Heart left ventricle (tissue), 16 donors: ENCODE data around the gene CCNE1. TPM values are rescaled to one million over a fixed set of nuclear protein-coding genes. Genes with fewer than 3 reads are reported as not detected.

Source experiments
- ATAC-seq, 4 donors: fragments of 200-7000 bp; cut with Tn5 transposase; one replicate each; pipeline ENCODE4 v1.9.1; 2020 to 2022; ENCODE audit warnings: moderate library complexity in 4 of 4, mild to moderate bottlenecking in 3 of 4, moderate number of reproducible peaks in 1 of 4
- DNase-seq, 5 donors: peaks; one replicate each; pipeline ENCODE4 v3.0.0-alpha.2; 2020
- H3K27ac ChIP-seq, 12 donors: fragments of 200-600 bp; sonication (generic) in 4 of 12; one replicate each; pipeline versions ENCODE4 v1.5.0 to v1.8.0; 2016 to 2022; ENCODE audit warnings: mild to moderate bottlenecking in 2 of 12
- H3K27me3 ChIP-seq, 9 donors: fragments of 200-600 bp; sonication (generic) in 2 of 9; one replicate each; pipeline versions ENCODE4 v1.5.1 to v1.8.0; 2016 to 2022; ENCODE audit warnings: mild to moderate bottlenecking in 3 of 9
- H3K36me3 ChIP-seq, 9 donors: fragments of 200-600 bp; sonication (generic) in 2 of 9; one replicate each; pipeline versions ENCODE4 v1.5.0 to v1.8.0; 2018 to 2022; ENCODE audit warnings: mild to moderate bottlenecking in 2 of 9
- H3K4me1 ChIP-seq, 12 donors: fragments of 200-600 bp; sonication (generic) in 4 of 12; one replicate each; pipeline versions ENCODE4 v1.5.0 to v1.8.0; 2016 to 2022; ENCODE audit warnings: mild to moderate bottlenecking in 3 of 12
- H3K4me3 ChIP-seq, 12 donors: fragments of 200-600 bp; sonication (generic) in 4 of 12; one replicate each; pipeline versions ENCODE4 v1.5.0 to v1.8.0; 2017 to 2022; ENCODE audit warnings: mild to moderate bottlenecking in 9 of 12, moderate library complexity in 4 of 12
- H3K9me3 ChIP-seq, 12 donors: fragments of 200-600 bp; sonication (generic) in 4 of 12; one replicate each; pipeline versions ENCODE4 v1.5.0 to v1.8.0; 2016 to 2022; ENCODE audit warnings: mild to moderate bottlenecking in 1 of 12
- CTCF ChIP-seq, 12 donors: fragments of 200-600 bp; sonication (generic) in 4 of 12; IDR thresholded peaks; one replicate each; pipeline versions ENCODE4 v1.5.0 to v1.8.0; 2018 to 2022; ENCODE audit warnings: antibody characterized with exemption in 12 of 12, mild to moderate bottlenecking in 5 of 12
- POLR2A ChIP-seq, 2 donors: fragments of 450-650 bp; IDR thresholded peaks; one replicate each; pipeline ENCODE4 v1.6.1; 2017; ENCODE audit warnings: antibody characterized with exemption in 2 of 2, mild to moderate bottlenecking in 2 of 2, moderate library complexity in 2 of 2
- WGBS, 4 donors: extraction: QIAGEN DNeasy Blood & Tissue Kit in 2 of 4; methylation state at CpG; one replicate each; pipeline versions ENCODE4 v1.1.5 to v1.1.7; 2013 to 2018; 5-methylcytosine and 5-hydroxymethylcytosine counted together
- intact Hi-C, 10 donors: fragments of 100-400 bp; cut with DNase I; formaldehyde crosslinking; loops; one replicate each; pipeline versions ENCODE4 v1.11.1 to v1.14.2; 2022
- polyA plus RNA-seq, 2 donors: library from polyadenylated mRNA; stranded (reverse); fragments of 200-250 nt; gene quantifications; one replicate each; pipeline ENCODE4 v1.2.3, GENCODE V29; 2013
- total RNA-seq, 9 donors: library from RNA; depleted of rRNA in 2 of 9; stranded (reverse); fragments of >200 nt in 2 of 9; fragmentation: NEBNext Ultra II Directional in 3 of 9; extraction: Animal tissue kit (Norgen Biotek cat#: 25700) in 3 of 9; gene quantifications; one replicate each; pipeline versions ENCODE4 v1.1.0 to v1.2.4, GENCODE V29; 2016 to 2023
- donor health status: ischemic (EF 13 %, LVEDD 7.1; RV severe dilation, severe dysfunction).
- donor health status: healthy with polysubstance abuse.
- donor health status: DM: no; HTN: yes; CAD: no.
- donor health status: DM: no; HTN: no; CAD: no.
- donor health status: ischemic (EF 25% LVEDD 6.9; RV normal size, moderate dysfunction).
- donor health status: ischemic (EF 25% LVEDD 5.7; RV mildly dilated, moderate dysfunction).
- donor health status: healthy.
- donor health status: DM: yes; HTN: yes; CAD: no.
- donor health status: ischemic (EF 35%, LVEDD 5.7; RV mildly dilated, moderate dysfunction).
- donor health status: nonischemic (EF 11% LVEDD 7.7; RV severe dilation, severe dysfunction).
- donor health status: DM: yes; HTN: yes; CAD: no.
- donor health status: PGD.
- donor health status: ischemic (EF 29% LVEDD 5.4; RV normal size, mild dysfunction).
- donor health status: nonischemic (EF 23%, LVEDD 6.1; RV moderate dilation, normal function).

The CCNE1 gene
- total and polyA plus RNA-seq, 11 donors, result 1.3 to 5.4 (median 2.5) TPM

- Histone ChIP-seq H3K4me3 (peak overlapping the region in 10 of 12 donors; percentile 17 to 87 (median 72)), H3K36me3 (no peaks in the 10 kb centered on the region), H3K4me1 (peaks cover 7 to 26% (median 20%) of the 10 kb centered on the region in 12 donors), H3K27me3 (peaks cover 0 to 5% (median 0%) of the 10 kb centered on the region in 9 donors), H3K9me3 (no peaks in the 10 kb centered on the region), H3K27ac (peak overlapping the region in 4 of 12 donors; percentile 34 to 81 (median 38))
- no peak for TF ChIP-seq CTCF (IDR thresholded peaks at IDR 0.05)
- intact Hi-C loops, result loop anchor here in 1 of 10 donors (10.0 kb wide), 1 partner anchor 238 kb away; the partner anchor contains the start of gene POP4
- ATAC-seq, result no peak
- 81 to 86% (median 82%) methylated on average over 11 of the region's 11 CpGs for WGBS, 4 donors
- no peak for DNase-seq
These were observed 30.8 kb downstream of the CCNE1 start for GRCh38 chr19:29842471-29843179.

GRCh38 chr19:29843180-29844051 lies 31.6 kb downstream of the CCNE1 start:
- intact Hi-C loops, result loop anchor here in 6 of 10 donors (2.0 to 10.0 kb wide), 2 partner anchors 33 to 239 kb away; partner anchors contain the start of genes CCNE1 (in 5 of the 6) and POP4 (in 1 of the 6)
- 4 to 7% (median 6%) methylated on average over 31 to 48 of the region's 48 CpGs for WGBS, 4 donors
- DNase-seq (peak in 4 of 5 donors; percentile 40 to 47 (median 43)), ATAC-seq (peak in 1 of 4 donors; percentile 30)
- Histone ChIP-seq H3K27ac (peak overlapping the region in 5 of 12 donors; percentile 26 to 81 (median 37)), H3K27me3 (peaks cover 0 to 5% (median 0%) of the 10 kb centered on the region in 9 donors), H3K4me1 (peaks cover 7 to 26% (median 20%) of the 10 kb centered on the region in 12 donors), H3K9me3 (no peaks in the 10 kb centered on the region), H3K36me3 (no peaks in the 10 kb centered on the region), H3K4me3 (peak overlapping the region in 10 of 12 donors; percentile 17 to 87 (median 72))
- no peak for TF ChIP-seq CTCF (IDR thresholded peaks at IDR 0.05)
- no peak for TF ChIP-seq POLR2A (IDR thresholded peaks at IDR 0.05)

- WGBS, 4 donors, result 0 to 1% (median 0%) methylated on average over 30 to 49 of the region's 49 CpGs
These were observed 33.2 kb downstream of the CCNE1 start for GRCh38 chr19:29844891-29845573.

More at GRCh38 chr19:29844891-29845573, 33.2 kb downstream of the CCNE1 start:
- H3K9me3 ChIP-seq, result no peaks in the 10 kb centered on the region
- ATAC-seq, result peak; percentile 91 to 95 (median 94)
- peaks cover 7 to 26% (median 20%) of the 10 kb centered on the region in 12 donors for H3K4me1 ChIP-seq
- intact Hi-C loops, result loop anchor here in 9 of 10 donors (1.0 to 10.0 kb wide), 4 partner anchors 33 to 240 kb away; partner anchors contain the start of genes CCNE1 (in 9 of the 9) and POP4 (in 1 of the 9)
- no peaks in the 10 kb centered on the region for H3K36me3 ChIP-seq
- H3K4me3 ChIP-seq, result peak overlapping the region; percentile 57 to 87 (median 72)
- peak in 1 of 2 donors; percentile 37 for TF ChIP-seq POLR2A (IDR thresholded peaks at IDR 0.05)
- peak in 2 of 12 donors; percentile 6 to 7 for TF ChIP-seq CTCF (IDR thresholded peaks at IDR 0.05)
- peak; percentile 90 to 96 (median 94) for DNase-seq
- H3K27ac ChIP-seq, result peak overlapping the region in 11 of 12 donors; percentile 58 to 87 (median 76)
- H3K27me3 ChIP-seq, result no peaks in the 10 kb centered on the region
